GM18867 (cell line): ENCODE measurements around the gene TBC1D24.
"Not testable (repeated sequence)": the region's sequence is repeated elsewhere in the genome, so short reads cannot be mapped to it uniquely, and the experiment has no call there.

ENCODE experiments used
- ATAC-seq: cut with Tn5 transposase; IDR thresholded peaks from one replicate; pipeline ENCODE4 v1.9.1; 2021; ENCODE audit warnings: mild to moderate bottlenecking, moderate library complexity; ENCODE audit not compliant: unreplicated experiment

The TBC1D24 gene

DNA sequence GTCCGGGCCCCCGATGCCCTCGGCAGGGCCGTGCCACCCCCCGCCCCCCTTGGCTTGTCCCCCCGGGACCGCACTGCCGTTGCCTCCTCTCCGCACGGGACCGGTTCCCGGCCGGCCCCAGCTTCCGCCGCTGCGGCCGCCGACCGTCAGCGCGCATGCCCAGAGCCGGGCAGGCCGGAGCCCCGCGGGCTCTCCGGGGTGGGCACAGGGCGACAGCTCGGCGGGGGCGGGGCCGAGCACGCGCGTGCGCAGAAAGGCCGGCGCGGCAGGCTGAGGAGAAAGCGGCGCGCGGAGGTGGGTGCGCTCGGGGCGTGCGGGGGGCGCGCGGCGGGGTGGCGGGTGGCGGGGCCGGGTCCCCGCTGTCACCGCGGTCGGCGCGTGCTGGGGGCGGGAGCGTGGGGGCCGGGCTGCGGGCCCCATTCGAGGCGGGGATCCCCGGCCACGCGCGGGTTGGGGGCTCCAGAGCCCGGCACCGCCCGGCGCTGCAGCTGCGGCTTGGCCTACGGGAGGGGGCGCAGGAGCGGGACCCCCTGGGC is at the start of gene TBC1D24:
Gene TBC1D24, plus strand, starts transcription at position 251 of the 536 bp plus-strand sequence. CDS start 21,022 bp downstream, outside the sequence.
- peak; percentile 65 for ATAC-seq

DNA sequence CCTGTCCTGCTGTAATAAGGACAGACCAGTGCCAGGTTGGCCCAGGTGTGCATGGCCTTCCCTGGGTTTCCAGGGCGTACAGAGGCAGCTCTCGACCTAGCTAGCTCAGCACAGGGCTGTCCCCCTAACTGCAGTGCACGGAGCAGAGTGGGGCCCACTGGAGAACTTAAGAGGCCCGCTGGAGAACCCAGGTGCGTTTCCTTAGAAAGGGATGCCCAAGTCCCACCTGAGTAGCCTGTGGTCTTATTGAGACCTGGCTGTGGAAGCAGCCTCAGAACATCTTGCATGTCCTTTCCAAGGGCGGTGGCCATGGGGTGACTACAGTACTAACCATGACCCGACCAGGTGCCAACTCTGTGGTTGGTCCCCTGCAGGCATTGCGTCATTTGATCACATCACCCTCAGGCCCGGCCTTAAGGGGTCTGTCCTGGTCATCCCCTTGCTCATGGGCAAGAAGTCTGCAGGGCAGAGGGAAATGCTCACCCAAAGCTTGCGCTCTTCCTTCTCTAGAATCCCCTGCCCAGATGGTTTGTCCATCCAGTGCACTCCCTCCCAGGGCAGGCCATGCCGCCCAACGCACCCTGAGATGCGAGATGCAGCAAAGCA is 49.0 kb upstream of the TBC1D24 start:
- ATAC-seq = no peak

DNA sequence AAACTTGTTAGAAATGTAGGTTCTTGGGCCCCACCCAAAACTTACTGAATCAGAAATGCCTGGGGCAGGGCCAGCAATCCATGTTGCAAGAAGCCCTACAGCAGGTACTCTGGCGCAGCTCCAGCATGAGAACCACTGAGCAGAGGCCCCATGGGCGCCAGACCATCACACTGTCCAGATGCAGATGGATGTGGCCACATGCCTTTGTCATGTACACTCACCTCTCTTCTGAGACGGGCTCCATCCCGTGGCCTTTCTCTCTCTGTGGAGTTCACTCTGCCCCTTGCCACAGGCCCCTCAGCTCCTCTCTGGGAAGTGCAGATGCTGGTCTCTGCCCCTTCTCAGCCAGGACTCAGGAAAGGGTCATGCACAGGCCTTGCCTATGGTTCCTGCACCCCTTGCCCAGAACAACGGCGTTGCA is 48.0 kb upstream of the TBC1D24 start:
- ATAC-seq = no peak

DNA sequence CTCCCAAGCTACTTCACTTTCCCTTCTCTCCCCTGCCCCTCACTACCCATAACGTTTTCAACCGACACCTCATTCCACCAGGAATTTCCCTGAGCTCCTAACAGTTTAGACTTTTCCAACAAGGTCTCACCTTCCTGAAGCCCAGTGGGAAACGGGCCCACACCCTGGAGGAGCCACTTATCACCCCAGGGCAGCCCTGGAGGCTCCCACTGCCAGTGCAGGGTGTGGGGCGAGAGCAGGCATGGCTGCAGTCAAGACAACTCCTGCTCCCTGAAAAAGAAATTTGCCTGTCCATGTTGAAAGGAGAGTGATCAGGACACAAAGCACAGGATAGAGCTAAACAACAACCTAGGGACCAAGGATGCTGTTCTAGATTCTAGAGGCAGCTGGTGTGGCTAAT is 47.4 kb upstream of the TBC1D24 start:
- no peak for ATAC-seq

DNA sequence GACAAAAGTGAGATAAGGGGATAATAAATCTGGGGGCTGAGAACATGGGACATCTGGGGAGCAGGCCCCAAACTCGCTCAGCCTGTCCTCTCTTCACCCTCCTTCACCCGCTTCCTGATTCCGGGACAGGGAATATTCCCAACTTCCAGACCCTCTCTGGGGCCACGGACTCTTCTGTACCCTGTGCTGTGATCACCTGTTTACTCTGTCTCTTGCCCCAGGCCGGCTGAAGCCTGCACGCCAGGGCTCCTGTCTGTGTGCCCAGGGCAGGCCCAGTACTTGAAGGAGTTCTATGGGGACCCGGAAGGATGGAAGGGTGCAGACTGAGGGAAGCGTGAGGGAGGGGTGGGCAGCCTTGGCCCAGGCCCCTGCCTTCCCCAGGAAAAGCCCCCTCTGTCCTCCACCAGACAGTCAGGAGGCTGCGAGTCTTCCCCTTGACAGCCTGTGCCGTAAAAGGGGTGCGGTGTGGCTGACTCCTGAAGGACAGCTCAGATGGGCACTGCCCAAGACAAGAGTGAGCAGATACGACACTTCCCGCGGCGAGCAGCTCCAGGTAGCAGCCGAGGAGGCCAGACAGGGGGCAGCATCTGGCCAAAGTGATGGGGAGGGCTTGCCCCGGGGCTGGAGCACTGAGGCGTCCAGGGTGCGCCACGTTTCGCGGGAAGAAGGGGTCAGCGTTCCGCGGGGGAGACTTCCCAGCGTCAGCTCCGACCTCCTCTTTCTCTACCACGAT is 46.7 kb upstream of the TBC1D24 start:
- peak; percentile 11 for ATAC-seq

DNA sequence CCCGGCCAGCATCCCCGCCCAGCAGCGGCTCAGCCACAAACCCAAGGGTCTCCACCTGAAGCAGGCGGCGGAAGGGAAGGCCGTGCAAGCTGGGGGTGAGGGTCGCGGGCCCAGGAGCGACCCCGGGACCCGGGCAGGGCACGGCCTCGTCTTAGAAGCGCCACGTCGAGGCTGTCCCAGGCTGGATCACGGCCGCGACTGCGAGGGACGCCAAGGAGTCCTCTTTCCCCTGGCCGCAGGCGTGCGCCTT is 46.2 kb upstream of the TBC1D24 start:
- ATAC-seq = no peak

DNA sequence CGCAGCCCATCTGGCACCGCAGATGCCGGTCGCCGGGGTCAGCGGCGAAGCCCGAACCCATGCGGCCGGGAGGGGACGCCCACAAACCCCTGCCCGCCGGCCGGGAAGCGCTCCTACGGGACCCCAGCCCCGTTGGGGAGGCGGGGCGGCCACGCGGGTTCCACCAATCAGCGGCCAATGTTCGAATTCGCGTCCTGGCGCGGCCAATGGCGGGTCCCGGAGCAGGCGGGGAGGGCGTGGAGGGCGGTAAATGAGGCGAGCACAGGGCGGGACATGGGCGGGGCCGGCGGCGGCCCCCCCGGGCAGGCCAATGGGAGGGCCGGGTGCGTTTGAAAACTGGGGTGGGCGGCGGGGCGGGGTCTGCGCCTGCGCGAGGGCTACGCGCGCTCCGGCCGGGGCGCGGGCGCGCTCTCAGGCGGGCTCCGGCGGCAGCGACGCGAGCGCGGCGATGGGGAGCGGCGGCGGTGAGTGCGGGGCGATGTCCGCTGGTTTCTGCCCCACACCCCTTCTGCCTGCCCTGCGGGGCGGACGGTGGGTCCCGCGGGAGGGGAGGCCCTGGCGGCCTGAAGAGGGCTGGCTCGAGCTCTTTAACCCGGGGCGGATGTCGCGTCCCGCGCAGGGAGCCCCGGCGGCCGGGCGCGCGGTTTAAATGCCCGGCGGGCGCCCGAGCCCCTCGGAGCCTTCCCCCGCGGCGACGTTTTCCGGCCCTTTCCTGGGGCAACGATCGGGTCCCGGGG is 45.7 kb upstream of the TBC1D24 start, which contains the start of gene CCNF:
Gene CCNF, plus strand, starts transcription at position 414 of the 737 bp plus-strand sequence. Its CDS starts 35 bp downstream, at position 449.
- ATAC-seq = peak; percentile 83

DNA sequence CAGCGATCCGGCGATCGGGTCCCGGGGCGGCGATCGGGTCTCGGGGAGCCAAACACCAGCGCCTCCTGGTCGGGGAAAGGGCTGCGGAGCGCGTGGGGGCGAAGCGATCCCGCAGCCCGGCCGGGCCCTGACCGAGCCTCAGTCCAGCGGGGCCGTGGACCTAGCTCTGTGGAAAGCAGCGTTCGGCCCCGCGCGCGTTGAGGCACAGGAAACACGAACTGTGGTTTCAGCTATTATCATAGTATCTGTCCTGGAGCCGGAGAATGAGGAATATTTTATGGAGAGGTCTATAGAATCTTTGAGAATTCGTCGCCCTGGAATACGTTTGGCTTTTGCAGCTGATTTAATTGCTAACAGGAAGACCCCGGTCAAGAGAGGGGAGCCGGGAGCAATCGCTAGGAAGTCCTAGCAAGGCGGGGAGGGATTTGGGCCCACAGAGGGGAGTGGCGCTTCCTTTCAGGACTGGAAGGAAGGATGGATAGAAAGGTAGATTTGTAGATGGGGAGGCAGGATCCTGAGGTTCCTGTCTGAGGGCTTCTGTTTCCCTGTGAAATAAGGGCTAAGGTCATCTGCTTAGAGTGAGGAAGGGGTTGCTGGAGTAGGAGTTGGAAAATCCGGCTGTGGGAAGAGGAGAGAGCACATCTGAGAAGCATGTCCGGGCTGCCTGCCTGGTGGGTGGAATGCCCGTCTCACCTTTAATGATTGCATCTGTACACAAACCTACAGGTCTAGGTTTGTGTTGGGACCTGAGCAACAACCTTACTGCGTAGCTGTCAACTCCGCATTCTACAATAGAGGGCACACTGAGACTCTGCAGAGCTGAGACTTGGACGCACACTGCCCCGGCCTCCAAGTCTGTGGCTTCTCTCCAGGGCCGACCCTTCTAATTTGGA is 44.9 kb upstream of the TBC1D24 start:
- ATAC-seq = peak; percentile 2

DNA sequence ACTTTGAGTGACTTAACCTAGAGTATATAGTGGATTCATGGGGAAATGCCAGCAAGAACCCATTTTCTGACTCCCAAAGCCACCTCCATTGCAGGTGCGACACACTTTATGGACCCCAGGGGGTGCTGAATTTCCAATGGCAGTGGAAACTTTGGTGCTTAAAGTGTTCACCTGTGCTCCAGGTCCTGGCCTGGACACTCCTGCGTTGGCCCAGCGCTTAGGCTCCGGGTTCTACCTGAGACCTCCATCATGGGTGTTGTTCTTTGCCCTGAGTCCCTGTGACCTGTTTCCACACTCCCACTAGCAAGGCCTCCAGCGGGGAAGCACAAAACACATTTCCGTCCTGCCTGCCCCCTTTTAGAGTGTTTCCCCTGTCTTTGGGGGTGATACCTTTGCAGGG is 42.6 kb upstream of the TBC1D24 start:
- no peak for ATAC-seq

DNA sequence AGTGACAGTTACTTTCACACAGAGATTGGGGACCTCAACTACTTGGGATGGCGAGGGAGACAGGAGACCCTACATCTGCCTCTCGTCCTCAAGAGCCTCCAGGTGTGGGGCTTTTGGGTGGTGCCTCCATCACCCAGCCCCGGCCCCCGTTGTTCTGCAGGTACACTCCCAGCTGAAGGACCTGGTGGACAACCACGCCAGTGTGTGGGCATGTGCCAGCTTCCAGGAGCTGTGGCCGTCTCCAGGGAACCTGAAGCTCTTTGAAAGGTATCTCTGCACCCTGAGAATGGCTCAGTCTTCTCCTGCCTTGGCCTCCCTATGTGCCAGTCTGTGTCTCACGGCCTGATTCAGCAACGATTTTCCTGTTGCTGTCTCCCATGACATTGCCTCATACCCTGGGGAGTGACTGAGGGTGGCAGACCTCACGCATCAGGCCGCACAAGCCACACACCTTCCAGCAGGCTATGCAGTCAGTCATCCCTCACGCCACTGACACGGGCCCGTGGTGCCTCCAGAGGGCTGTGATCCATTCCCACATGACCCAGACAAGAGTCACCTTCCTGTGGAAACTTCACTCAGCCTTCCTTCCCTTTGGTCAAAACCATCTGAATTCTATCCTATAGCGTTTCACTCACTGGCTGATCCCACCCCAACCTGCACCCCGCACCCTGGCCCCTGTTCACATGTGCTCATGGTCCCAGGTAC is 42.0 kb upstream of the TBC1D24 start:
- no peak for ATAC-seq

DNA sequence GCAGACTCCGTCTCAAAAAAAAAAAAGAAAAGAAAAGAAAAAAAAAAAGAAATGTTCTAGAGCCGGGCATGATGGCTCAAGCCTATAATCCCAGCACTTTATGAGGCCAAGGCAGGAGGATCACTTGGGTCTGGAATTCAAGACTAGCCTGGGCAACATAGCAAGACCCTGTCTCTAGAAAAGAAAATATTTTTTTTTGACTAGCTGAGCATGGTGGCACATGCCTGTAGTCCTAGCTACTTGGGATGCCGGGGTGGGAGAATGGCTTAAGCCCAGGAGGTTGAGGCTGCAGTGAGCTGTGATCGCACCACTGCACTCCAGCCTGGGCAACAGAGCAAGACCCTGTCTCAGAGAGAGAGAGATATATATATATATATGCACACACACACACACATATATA is 39.7 kb upstream of the TBC1D24 start:
- ATAC-seq = not testable (repeated sequence)

DNA sequence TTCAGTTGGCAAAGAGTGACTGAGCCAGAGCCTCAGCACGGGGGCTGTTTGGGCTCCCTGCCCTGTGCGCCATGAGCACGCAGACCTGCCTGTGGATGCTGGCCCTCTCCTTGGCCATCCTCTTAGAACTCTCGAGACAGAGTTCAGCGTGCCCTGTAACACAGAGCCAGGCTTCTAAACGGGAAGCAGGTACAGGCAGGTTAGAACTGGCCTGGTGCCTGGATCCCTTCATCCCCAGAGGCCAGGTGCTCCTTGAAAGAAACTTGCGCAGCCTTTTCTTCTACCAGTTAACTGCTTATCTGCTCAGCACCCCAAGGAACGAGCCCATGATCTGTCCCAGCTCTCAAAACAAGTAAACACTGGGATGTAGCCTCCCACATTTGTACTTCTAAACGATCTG is 38.8 kb upstream of the TBC1D24 start:
- ATAC-seq = no peak

DNA sequence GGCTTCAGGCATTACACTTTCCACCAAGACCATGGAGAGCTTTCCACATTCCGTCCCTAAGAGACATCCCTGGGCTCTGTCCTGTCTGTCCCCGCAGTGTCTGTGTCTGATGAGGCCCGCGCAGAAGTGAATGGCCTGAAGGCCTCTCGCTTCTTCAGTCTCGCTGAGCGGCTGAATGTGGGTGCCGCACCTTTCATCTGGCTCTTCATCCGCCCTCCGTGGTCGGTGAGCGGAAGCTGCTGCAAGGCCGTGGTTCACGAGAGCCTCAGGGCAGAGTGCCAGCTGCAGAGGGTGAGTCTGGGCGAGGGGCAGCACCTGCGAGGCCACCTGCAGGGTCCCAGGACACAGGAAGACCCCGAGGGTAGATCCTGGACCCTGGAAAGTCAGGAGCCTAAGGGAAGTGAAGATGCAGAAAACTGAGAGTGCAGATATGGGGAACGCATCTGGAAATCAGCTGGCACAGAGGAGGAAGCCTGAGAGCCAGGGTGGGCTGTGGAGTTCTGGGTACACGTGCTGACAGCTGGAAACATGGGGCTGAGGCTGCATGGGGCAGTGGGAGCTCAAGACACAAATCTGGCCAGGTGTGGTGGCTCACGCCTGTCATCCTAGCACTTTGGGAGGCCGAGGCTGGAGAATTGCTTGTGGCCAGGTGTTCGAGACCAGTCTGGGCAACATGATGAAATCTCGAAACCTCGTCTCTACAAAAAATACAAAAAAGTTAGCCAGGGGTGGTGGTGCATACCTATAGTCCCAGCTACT is 37.7 kb upstream of the TBC1D24 start:
- ATAC-seq = no peak

DNA sequence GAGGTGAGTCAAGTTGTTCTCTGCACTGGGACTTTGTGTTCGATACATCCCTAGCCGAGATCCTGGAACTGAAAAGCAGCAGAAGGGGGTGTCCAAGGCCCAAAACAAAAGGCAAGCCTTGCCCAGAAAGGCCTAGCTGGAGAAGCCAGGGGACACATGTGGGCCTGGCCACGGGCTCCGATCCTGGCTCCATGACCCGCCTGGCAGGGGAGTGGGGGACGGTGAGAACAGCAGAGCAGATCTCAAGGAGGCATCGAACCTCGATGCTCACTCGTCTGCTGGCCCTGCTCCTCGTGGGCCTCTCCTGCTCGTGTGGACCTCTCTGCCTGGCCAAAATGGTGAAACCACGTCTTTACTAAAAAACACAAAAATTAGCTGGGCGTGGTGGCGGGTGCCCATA is 36.8 kb upstream of the TBC1D24 start:
- no peak for ATAC-seq

DNA sequence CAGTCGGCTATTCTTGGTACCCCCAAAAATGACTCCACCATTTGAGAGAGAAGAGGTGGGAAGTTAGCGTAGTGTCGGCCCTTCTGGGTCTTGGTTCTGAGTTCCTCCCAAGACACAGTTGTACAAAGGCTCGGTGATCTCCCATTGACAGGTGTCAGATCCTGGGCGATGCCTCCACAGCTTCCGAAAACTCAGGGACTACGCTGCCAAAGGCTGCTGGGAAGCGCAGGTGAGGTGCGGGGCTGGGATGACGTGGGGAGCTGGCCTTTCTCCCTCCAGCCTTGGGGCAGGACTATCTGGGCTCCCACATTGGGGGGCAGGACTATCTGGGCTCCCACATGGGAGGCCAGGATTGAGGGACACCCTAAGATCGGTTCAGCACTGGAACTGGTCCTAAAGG is 35.3 kb upstream of the TBC1D24 start:
- ATAC-seq = no peak

DNA sequence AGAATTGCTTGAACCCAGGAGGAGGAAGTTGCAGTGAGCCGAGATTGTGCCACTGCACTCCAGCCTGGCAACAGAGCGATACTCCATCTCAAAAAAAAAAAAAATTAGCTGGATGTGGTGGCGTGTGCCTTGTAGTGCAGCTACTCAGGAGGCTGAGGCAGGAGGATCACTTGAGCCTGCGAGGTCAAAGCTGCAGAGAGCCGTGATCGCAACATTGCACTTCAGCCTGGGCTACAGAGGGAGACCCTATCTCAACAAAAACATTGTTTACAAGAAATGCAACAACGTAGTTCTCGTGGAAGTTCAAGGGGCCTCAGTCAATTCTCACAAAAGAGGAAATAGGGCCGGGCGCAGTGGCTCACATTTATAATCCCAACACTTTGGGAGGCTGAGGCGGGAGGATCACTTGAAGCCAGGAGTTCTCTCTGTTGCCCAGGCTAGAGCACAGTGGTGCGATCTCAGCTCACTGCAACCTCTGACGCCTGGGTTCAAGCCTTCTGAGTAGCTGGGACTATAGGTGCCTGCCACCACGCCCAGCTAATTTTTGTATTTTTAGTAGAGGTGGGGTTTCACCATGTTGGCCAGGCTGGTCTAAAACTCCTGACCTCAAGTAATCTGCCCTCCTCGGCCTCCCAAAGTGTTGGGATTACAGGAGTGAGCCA is 33.7 kb upstream of the TBC1D24 start:
- ATAC-seq = not testable (repeated sequence)

DNA sequence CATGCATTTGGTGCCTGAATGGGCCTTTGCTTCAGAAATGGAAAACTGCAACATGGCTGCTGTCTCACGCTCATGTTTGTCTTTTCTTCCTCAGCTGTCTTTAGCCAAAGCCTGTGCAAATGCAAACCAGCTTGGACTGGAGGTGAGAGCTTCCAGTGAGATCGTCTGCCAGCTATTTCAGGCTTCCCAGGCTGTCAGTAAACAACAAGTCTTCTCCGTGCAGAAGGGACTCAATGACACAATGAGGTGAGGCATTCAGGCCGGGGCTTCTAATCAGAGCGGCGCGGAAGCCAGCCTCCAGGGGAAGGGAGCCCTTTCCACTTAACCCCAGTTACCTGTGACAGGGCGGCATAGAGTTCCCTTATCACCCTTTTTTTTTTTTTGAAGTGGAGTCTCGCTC is 31.4 kb upstream of the TBC1D24 start:
- no peak for ATAC-seq

DNA sequence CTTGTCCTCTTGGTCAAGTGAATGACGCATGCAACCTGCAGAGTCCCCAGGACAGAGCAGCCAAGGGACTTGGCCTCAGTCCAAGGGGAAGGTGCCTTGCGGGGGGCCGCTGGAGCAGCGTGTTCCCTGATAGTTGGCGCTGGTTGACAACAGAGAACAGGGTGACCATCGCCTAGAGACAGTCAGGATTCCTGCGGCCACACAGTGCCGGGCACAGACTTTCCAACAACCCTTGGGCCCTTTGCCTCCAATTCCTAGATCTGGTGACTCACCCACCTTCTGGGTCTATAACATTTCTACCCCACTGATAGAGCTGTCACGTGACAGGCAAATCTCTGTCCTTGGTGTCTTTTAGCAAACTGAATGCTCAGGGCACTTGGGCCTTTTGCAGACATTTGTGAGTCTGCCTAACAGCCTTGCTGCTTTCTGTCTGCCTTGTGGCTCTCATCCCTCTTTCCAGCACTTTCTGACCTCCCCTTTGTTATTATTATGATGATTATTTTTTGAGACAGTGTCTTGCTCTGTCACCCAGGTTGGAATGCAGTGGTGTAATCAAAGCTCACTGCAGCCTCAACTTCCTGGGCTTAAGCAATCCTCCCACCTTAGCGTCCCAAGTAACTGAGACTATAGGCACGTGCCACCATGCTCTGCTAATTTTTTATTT is 26.9 kb upstream of the TBC1D24 start:
- no peak for ATAC-seq
